ENCODE results near the gene TNFRSF21.
"Not testable (repeated sequence)": the region's sequence is repeated elsewhere in the genome, so short reads cannot be mapped to it uniquely, and the experiment has no call there.

TNFRSF21 gene

GRCh38 chr6:47309291-47310130 is at the start of gene TNFRSF21:
Gene TNFRSF21, minus strand, starts transcription at chr6:47309905. Its CDS starts 394 bp downstream, at chr6:47309511.
- DNase-seq = peak; percentile 86

DNA sequence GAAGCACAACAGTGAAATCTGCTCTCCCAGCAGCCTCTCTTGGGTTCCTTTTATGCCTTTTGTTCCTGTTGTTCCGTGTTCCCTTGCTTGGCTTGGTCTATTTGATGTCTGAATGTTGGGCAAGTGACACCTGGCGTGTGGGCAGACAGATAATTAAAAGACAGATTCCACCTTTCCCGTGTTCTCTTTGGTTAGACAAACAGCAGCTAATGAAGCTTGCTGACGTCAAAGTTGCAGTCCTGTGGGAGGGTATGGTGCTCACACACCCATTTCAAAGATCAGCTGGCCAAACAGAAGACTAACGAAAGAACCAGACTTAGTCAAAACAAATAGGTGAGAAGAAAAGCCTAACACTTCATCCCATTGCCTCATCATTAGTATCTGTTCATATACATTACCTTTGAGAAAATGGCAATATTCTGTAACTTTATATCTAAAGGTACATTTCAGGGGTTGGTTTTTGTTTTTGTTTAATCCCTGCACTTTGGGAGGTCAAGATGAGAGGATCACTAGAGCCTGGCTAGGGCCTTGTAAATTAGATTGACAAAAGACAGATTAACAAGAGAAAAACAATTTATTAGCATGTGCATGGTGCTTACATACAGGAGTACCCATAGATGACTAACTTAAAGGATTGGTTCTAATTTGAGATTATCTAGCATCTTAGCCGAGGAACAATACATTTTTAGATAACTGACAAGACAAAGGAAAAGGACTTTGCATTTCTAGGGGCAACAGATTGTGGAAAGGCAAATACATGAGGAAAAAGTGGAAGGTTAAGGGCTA is 48.9 kb upstream of the TNFRSF21 start:
- no peak for DNase-seq

DNA sequence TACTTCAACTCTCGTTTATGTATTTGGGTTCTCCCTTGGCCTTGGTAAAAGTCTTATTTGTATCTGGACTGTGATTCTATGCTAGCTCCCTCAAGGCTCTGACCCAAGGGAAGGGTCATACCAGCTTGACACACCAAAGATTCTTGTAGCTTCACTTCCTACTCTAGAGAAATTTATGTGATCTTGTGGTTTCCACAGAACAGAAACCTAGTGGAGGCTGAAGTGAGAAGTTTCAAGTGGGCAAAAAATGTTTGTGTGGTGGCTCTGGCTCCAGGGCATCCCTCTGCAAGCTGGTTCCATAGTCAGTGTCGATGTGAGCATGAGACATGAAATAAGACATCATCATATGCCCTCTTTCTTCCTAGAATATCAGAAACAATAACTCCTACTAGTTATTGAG is 48.1 kb upstream of the TNFRSF21 start:
- no peak for DNase-seq

DNA sequence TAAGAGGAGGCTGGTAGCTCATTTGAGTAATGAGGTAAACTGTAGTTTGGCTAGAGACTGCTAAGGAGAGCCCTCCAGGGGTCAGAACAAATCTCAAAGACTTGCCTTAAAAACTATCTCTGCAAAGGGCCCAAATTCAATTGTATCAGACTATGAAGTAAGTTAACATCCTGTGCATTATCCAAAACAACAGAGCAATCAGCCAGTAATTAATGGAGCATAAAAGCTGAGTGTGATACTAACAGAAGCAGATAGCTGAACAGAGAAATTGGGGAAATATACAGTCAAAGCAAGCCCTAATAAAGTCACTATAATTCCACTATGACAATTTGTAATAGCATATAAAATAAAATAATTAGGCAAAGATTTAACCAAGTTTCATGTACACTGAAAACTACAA is 45.8 kb upstream of the TNFRSF21 start:
- DNase-seq = no peak

DNA sequence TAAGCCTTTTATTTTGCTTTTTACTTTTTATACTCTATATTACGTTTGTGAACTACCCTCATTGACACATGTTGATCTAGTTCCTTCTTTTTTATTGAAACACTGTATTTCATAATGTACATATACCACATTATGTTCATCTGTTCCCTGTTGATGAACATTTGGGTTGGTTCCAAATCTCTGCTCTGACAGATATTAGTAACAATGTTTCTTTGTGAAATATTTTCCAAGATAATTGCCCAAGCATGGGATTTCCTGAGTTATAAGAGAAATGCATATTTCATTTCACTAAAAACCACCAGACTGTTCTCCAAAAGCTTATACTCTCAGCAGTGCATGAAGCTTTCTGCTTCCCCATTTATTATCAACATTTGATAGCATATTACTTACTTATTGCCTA is 44.2 kb upstream of the TNFRSF21 start:
- no peak for DNase-seq

DNA sequence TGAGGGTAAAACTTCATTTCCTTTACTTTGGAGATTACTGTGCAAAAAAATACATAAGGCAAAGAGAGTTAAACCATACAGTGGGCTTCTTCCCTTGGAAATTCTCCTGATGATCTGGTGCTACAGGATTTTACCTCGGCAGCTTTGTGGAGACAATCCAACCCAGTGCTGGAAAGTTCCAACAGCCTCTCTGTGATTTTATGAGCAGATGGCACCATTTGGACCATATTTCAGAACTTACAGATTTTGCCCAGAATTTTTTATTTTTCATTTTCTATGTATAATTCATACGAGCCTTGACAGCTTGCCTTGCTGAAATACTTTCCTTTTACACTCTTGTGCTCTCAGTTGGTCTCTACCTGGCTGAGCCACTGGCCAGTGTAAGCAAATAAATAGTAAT is 43.3 kb upstream of the TNFRSF21 start:
- no peak for DNase-seq

DNA sequence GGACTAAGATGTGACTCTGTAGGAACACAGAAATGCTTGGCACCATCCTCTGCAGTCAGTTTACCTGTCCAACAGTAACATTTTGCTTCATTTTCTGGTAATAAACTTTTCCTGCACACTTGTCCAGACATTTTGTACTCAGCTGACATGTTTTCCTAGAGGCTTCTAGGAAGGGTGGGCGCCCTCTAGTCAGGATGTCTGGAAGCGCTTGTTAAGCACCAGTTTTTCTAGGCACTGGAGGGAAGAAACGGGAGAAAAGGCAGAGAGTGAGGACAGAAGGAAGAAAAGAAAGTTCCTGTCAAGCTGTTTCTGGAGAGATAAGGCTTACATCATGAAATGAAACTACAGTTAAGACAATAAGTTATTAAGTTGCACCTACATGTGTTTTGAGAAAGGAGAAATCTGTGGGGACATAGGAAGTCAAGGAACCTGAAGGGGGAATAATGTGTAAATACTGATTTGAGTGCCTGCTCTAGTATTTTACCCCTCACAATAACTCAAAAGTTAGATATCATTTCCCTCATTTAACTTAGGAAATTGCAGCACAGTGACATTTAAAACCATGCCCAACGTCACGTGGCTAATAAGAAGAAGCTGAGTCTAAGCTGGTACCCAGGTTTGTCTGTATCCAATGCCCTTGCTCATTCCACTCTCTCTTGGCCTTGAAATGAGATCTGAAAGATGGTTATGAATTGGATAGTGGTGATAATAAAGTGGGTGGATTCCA is 42.7 kb upstream of the TNFRSF21 start:
- no peak for DNase-seq

- no peak for DNase-seq
These were observed 41.9 kb upstream of the TNFRSF21 start for GRCh38 chr6:47351621-47352020.

- DNase-seq = no peak
These were observed 40.2 kb upstream of the TNFRSF21 start for GRCh38 chr6:47349931-47350330.

GRCh38 chr6:47348316-47348863 is 38.7 kb upstream of the TNFRSF21 start:
- no peak for DNase-seq

GRCh38 chr6:47345761-47346160 is 36.1 kb upstream of the TNFRSF21 start:
- no peak for DNase-seq

DNA sequence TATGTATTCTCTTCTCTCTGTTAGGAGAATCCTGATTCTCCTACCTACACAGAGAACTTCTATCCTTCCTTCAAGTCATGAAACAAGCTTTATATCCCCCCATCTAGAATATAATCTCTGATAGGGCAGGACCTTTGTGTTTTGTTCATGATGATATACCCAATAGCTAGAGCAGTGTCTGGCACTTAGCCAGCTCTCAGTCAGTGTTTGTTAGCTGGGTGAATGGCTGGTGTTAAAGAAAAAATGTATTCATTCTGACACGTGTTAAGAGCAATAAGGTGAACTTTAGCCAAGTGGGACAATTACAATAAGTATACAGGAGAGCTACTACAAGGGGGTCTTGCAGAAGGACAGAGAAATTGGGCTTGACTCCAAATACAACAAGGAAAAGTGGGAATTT is 34.3 kb upstream of the TNFRSF21 start:
- peak; percentile 5 for DNase-seq

GRCh38 chr6:47343600-47343999 is 33.9 kb upstream of the TNFRSF21 start:
- DNase-seq = no peak

GRCh38 chr6:47342824-47343223 is 33.1 kb upstream of the TNFRSF21 start:
- DNase-seq = no peak

GRCh38 chr6:47337519-47337918 is 27.8 kb upstream of the TNFRSF21 start:
- DNase-seq = no peak

DNA sequence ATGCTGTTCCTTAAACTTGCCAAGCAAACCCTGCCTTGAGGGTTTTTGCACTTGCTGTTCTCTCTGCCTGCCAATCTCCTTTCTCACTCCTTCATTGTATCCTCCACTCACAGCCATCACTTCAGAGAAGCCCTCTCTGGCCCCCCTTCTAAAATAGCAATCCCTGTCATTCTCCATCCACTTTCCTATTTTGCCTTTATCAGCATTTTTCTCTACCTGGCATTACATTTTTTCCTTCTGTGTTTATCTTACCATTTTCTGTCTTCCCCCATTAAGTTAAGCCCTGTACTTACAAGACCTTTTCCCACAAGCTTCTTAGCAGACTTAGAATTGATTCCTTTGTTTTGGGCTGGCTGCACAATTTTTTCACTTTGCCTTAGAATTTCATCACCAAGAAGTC is 26.6 kb upstream of the TNFRSF21 start:
- DNase-seq = no peak

DNA sequence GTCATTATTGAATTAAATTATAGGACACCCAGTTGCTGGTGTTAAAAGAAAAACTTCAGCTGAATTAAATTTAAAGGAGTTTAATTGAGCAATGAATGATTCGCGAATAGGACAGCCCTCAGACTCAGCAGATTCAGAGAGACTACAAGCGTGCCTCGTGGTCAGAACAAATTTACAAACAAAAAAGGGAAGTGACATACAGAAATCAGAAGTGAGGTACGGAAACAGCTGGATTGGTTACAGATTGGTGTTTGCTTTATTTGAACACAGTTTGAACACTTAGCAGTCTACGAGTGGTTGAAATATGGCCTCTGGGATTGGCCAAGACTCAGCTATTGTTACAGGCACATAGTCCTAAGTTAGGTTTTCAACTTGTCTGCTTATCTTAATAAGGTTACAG is 25.8 kb upstream of the TNFRSF21 start:
- no peak for DNase-seq

DNA sequence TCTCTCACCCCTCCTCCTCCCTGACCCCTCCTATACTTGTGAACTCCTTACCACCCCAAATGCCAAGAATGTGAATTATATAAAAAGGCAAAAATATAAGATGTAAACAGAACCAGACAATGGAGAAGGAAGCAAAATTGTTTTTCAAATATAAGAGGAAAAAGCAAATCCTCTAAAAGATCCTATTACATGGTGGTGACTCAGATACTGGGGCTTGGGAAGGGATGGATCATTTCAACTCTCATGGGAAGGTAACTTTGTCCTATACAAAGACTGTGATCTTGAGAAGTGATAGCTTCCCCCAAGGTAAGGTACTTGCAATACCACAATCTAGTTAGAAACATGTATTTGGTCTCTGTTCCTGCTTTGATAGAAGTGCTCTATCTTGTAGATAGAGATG is 24.6 kb upstream of the TNFRSF21 start:
- no peak for DNase-seq

- DNase-seq = not testable (repeated sequence)
These were observed 18.9 kb upstream of the TNFRSF21 start for GRCh38 chr6:47328606-47329005.

DNA sequence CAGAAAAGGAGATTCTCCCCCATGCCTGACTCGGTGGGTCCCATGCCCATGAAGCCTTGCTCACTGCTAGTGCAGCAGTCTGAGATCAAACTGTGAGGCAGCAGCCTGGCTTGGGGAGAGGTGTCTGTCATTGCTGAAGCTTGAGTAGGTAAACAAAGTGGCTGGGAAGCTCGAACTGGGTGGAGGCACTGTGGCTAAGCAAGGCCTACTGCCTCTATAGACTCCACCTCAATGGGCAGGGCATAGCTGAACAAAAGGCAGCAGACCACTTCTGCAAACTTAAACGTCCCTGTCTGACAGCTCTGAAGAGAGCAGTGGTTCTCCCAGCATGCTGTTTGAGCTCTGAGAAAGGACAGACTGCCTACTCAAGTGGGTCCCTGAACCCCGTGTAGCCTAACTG is 18.4 kb upstream of the TNFRSF21 start:
- not testable (repeated sequence) for DNase-seq

- no peak for DNase-seq
These were observed 14.2 kb upstream of the TNFRSF21 start for GRCh38 chr6:47323887-47324286.

GRCh38 chr6:47323321-47323720 is 13.6 kb upstream of the TNFRSF21 start:
- DNase-seq = no peak

DNA sequence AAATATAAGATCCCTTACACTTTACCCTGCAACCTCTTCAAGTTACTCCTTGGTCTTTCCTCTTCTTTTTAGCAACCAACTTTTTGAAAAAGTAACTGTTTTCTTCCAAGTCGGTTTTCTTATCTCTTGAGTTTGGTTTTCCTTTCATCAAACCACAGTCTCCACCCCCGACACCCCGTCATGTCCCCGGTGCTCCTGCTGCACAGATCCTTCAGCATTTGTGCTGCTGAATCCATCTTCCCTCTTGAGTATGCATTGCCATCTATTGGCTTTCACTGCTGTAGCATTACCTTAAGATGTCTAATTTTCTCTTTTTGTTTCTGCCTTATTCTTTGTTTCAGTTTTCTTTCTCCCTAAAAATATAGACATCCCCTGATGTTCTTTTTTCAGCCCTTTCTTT is 11.9 kb upstream of the TNFRSF21 start:
- DNase-seq = no peak

Measured in DMS79 treated with DMSO at 0.1 percent for 48 hours (cell line).